H9 (cell line): ENCODE data around the gene IFNA7. TPM values are rescaled to one million over a fixed set of nuclear protein-coding genes. Genes with fewer than 3 reads are reported as not detected.
"Not testable (repeated sequence)": the region's sequence is repeated elsewhere in the genome, so short reads cannot be mapped to it uniquely, and the experiment has no call there.

Experiments used
- DNase-seq: peaks from one replicate; pipeline ENCODE4 v3.0.0-alpha.2; 2017
- H2AFZ ChIP-seq: one replicate; pipeline ENCODE4 v1.6.1; 2013; ENCODE audit warnings: mild to moderate bottlenecking, low read length, control low read depth, moderate library complexity
- H2AK5ac ChIP-seq: 2 replicates; pipeline ENCODE4 v1.6.1; 2013; ENCODE audit warnings: low read length, control low read depth, mixed read lengths; ENCODE audit not compliant: insufficient read length
- H2BK120ac ChIP-seq: one replicate; pipeline ENCODE4 v1.6.1; 2013; ENCODE audit warnings: low read depth, mild to moderate bottlenecking, low read length, control low read depth, inconsistent platforms; ENCODE audit not compliant: poor library complexity, severe bottlenecking
- H2BK12ac ChIP-seq: 2 replicates; pipeline ENCODE4 v1.6.1; 2013; ENCODE audit warnings: low read length, control low read depth, mixed read lengths, low read depth; ENCODE audit not compliant: insufficient read length
- H2BK15ac ChIP-seq: 2 replicates; pipeline ENCODE4 v1.6.1; 2013; ENCODE audit warnings: low read depth, low read length, control low read depth
- H2BK20ac ChIP-seq: one replicate; pipeline ENCODE4 v1.6.1; 2013; ENCODE audit warnings: low read depth, mild to moderate bottlenecking, low read length, control low read depth, inconsistent platforms; ENCODE audit not compliant: poor library complexity, severe bottlenecking
- H2BK5ac ChIP-seq: 2 replicates; pipeline ENCODE4 v1.6.1; 2013; ENCODE audit warnings: low read length, control low read depth, mixed read lengths; ENCODE audit not compliant: insufficient read length
- H3K14ac ChIP-seq: 2 replicates; pipeline ENCODE4 v1.6.1; 2013; ENCODE audit warnings: low read length, control low read depth; ENCODE audit not compliant: insufficient read depth
- H3K18ac ChIP-seq: 2 replicates; pipeline ENCODE4 v1.6.1; 2013; ENCODE audit warnings: low read depth, mild to moderate bottlenecking, mixed read lengths, low read length, control low read depth; ENCODE audit not compliant: insufficient read length
- H3K23ac ChIP-seq: 2 replicates; pipeline ENCODE4 v1.6.1; 2013; ENCODE audit warnings: low read length, control low read depth, mixed read lengths, low read depth; ENCODE audit not compliant: insufficient read length
- H3K23me2 ChIP-seq: 2 replicates; pipeline ENCODE4 v1.6.1; 2013; ENCODE audit warnings: low read depth, mild to moderate bottlenecking, mixed read lengths, low read length, control low read depth; ENCODE audit not compliant: insufficient read length, poor library complexity, severe bottlenecking
- H3K27ac ChIP-seq: 2 replicates; pipeline ENCODE4 v1.5.1; 2013; ENCODE audit warnings: low read length, control low read depth, mixed read lengths, low read depth; ENCODE audit not compliant: insufficient read length
- H3K27me3 ChIP-seq: 2 replicates; pipeline ENCODE4 v1.6.1; 2013; ENCODE audit warnings: low read length, control low read depth, inconsistent platforms; ENCODE audit not compliant: insufficient read depth
- H3K4ac ChIP-seq: 2 replicates; pipeline ENCODE4 v1.6.1; 2013; ENCODE audit warnings: low read depth, mild to moderate bottlenecking, control low read depth, inconsistent platforms, low read length, moderate library complexity
- H3K4me1 ChIP-seq: 2 replicates; pipeline ENCODE4 v1.6.1; 2013; ENCODE audit warnings: low read length, control low read depth, inconsistent platforms; ENCODE audit not compliant: insufficient read depth
- H3K4me2 ChIP-seq: 2 replicates; pipeline ENCODE4 v1.6.1; 2013; ENCODE audit warnings: low read length, control low read depth, mixed read lengths; ENCODE audit not compliant: insufficient read length, insufficient read depth
- H3K56ac ChIP-seq: 2 replicates; pipeline ENCODE4 v1.6.1; 2013; ENCODE audit warnings: low read depth, mild to moderate bottlenecking, mixed read lengths, low read length, control low read depth; ENCODE audit not compliant: insufficient read length
- H3K79me1 ChIP-seq: 2 replicates; pipeline ENCODE4 v1.6.1; 2013; ENCODE audit warnings: low read depth, mild to moderate bottlenecking, moderate library complexity, low read length, control low read depth, inconsistent platforms; ENCODE audit not compliant: insufficient read depth, poor library complexity, severe bottlenecking
- H3K79me2 ChIP-seq: 2 replicates; pipeline ENCODE4 v1.6.1; 2013; ENCODE audit warnings: low read length, control low read depth, inconsistent platforms; ENCODE audit not compliant: insufficient read depth
- H3K9ac ChIP-seq: 2 replicates; pipeline ENCODE4 v1.6.1; 2013; ENCODE audit warnings: low read length, control low read depth, mixed read lengths; ENCODE audit not compliant: insufficient read length; ENCODE audit errors: extremely low read depth
- H3K9me3 ChIP-seq: one replicate; pipeline ENCODE4 v1.6.1; 2013; ENCODE audit warnings: low read depth, low read length, inconsistent platforms; ENCODE audit not compliant: control insufficient read depth
- H3T11ph ChIP-seq: one replicate; pipeline ENCODE4 v1.6.1; 2013; ENCODE audit warnings: mild to moderate bottlenecking, low read length, control low read depth, inconsistent platforms
- H4K20me1 ChIP-seq: one replicate; pipeline ENCODE4 v1.6.1; 2013; ENCODE audit not compliant: control insufficient read depth, insufficient read length, insufficient read depth
- H4K5ac ChIP-seq: 2 replicates; pipeline ENCODE4 v1.6.1; 2013; ENCODE audit warnings: low read depth, mild to moderate bottlenecking, mixed read lengths, low read length, control low read depth; ENCODE audit not compliant: insufficient read length
- H4K8ac ChIP-seq: replicated peaks from 2 replicates; pipeline ENCODE4 v1.6.1; 2013; ENCODE audit warnings: low read length, control low read depth, mixed read lengths, low read depth; ENCODE audit not compliant: insufficient read length
- H4K91ac ChIP-seq: 2 replicates; pipeline ENCODE4 v1.6.1; 2013; ENCODE audit warnings: low read depth, mild to moderate bottlenecking, moderate library complexity, mixed read lengths, low read length, control low read depth; ENCODE audit not compliant: insufficient read length
- H3K27ac Mint-ChIP-seq, 3 experiments: 2 replicates in 2 of 3; 3 replicates in 1 of 3; pipeline ENCODE4 v1.8.0; 2020 to 2021; ENCODE audit warnings: mixed read lengths in 3 of 3, mild to moderate bottlenecking in 1 of 3, moderate library complexity in 1 of 3
- H3K27me3 Mint-ChIP-seq: 2 replicates; pipeline ENCODE4 v1.8.0; 2021; ENCODE audit warnings: low read depth, mild to moderate bottlenecking, moderate library complexity, mixed read lengths
- H3K36me3 Mint-ChIP-seq, 3 experiments: 2 replicates in 2 of 3; 3 replicates in 1 of 3; pipeline ENCODE4 v1.8.0; 2020 to 2021; ENCODE audit warnings: low read depth in 3 of 3, mixed read lengths in 3 of 3; ENCODE audit not compliant: insufficient read depth in 1 of 3
- H3K4me1 Mint-ChIP-seq, 2 experiments: 2 replicates each; pipeline ENCODE4 v1.8.0; 2020; ENCODE audit warnings: mixed read lengths in 2 of 2
- H3K4me3 Mint-ChIP-seq, 2 experiments: 2 replicates in 1 of 2; 3 replicates in 1 of 2; pipeline ENCODE4 v1.8.0; 2020 to 2021; ENCODE audit warnings: mild to moderate bottlenecking in 2 of 2, mixed read lengths in 2 of 2, moderate library complexity in 1 of 2
- H3K9me3 Mint-ChIP-seq, 2 experiments: 2 replicates in 1 of 2; 3 replicates in 1 of 2; pipeline ENCODE4 v1.8.0; 2020; ENCODE audit warnings: mild to moderate bottlenecking in 2 of 2, mixed read lengths in 2 of 2, moderate library complexity in 1 of 2
- CTCF ChIP-seq: fragments of 200-600 bp; sonication (generic); conservative IDR thresholded peaks from 3 replicates; pipeline ENCODE4 v1.8.0; 2021; ENCODE audit warnings: antibody characterized with exemption, mild to moderate bottlenecking
- WGBS: extraction: QIAGEN DNeasy Blood & Tissue Kit; methylation state at CpG from one replicate; pipeline ENCODE4 v1.1.7; 2013; ENCODE audit warnings: missing lambda C conversion rate, low lambda C conversion rate, mixed read lengths; ENCODE audit not compliant: insufficient read length; ENCODE audit errors: extremely low coverage; 5-methylcytosine and 5-hydroxymethylcytosine counted together
- total RNA-seq: library from RNA; stranded (reverse); gene quantifications from 2 replicates; pipeline ENCODE4 v1.2.1, GENCODE V29; 2021

Gene IFNA7
- total RNA-seq, 1 experiment from 2014 or later = not detected

GRCh38 chr9:21228122-21228521 lies 26.1 kb upstream of the IFNA7 start, which contains the start of gene IFNA17:
Gene IFNA17 (minus strand): TSS chr9:21228222. CDS start chr9:21228173, 49 bp downstream.
- no peaks in the 10 kb centered on the region for H3K9me3 ChIP-seq
- Mint-ChIP-seq H3K36me3 (no peaks in the 10 kb centered on the region), H3K27ac (no peak within 1 kb of the TSS), H3K4me1 (no peaks in the 10 kb centered on the region), H3K4me3 (no peak within 1 kb of the TSS), H3K27me3 (peaks cover 15% of the 10 kb centered on the region), H3K9me3 (no peaks in the 10 kb centered on the region; a peak in 1 of 5 replicates)
- H4K20me1 ChIP-seq = no peaks in the 10 kb centered on the region
- H3K27me3 ChIP-seq = no peaks in the 10 kb centered on the region
- no peak within 1 kb of the TSS for H3K23ac ChIP-seq
- H3K14ac ChIP-seq = no peak within 1 kb of the TSS
- no peak within 1 kb of the TSS for H2BK15ac ChIP-seq
- no CpG with 5 or more reads among the region's 2 CpGs for WGBS
- H3K4me2 ChIP-seq = no peak within 1 kb of the TSS
- no peak for DNase-seq
- no peak within 1 kb of the TSS for H2BK5ac ChIP-seq
- H3K27ac ChIP-seq = no peak within 1 kb of the TSS
- H2BK12ac ChIP-seq = no peak within 1 kb of the TSS
- no peaks in the 10 kb centered on the region for H3K4me1 ChIP-seq
- no peak within 1 kb of the TSS for H3T11ph ChIP-seq
- H3K56ac ChIP-seq = no peak within 1 kb of the TSS
- H4K8ac ChIP-seq = no peak within 1 kb of the TSS
- H4K5ac ChIP-seq = no peak within 1 kb of the TSS
- H3K79me1 ChIP-seq = no peaks in the 10 kb centered on the region
- no peak within 1 kb of the TSS for H2AK5ac ChIP-seq
- H2BK120ac ChIP-seq = no peak within 1 kb of the TSS
- TF ChIP-seq CTCF = no peak
- H2AFZ ChIP-seq = no peak within 1 kb of the TSS
- H3K23me2 ChIP-seq = no peaks in the 10 kb centered on the region
- H4K91ac ChIP-seq = no peak within 1 kb of the TSS
- no peak within 1 kb of the TSS for H2BK20ac ChIP-seq
- H3K79me2 ChIP-seq = no peaks in the 10 kb centered on the region
- H3K4ac ChIP-seq = no peak within 1 kb of the TSS
- no peak within 1 kb of the TSS for H3K18ac ChIP-seq
- no peak within 1 kb of the TSS for H3K9ac ChIP-seq

DNA sequence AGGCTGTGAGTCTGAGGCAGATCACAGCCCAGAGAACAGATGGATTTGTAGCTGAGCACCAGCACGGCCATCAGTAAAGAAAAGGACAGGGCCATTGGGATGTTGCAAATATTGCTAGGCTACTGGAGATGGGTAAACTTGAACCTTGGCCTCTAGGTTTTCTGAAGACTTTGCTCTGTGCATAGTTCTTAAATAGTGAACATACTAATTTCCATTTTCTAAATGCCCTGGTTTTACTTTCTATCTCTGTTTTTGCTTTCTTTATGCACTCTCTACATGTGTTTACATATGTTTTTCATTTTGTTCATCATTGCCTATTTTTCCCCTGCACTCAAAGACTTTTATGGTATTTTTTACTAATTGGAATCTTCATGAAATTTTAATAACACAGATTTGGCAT lies 15.2 kb upstream of the IFNA7 start, which contains the start of gene IFNA16:
Gene IFNA16, minus strand, starts transcription at position 101 of the 400 bp plus-strand sequence. Its CDS starts 6 bp downstream, at position 95.
- not testable (repeated sequence) for H4K5ac ChIP-seq, H3K9ac ChIP-seq, H3K4me2 ChIP-seq, H3K14ac ChIP-seq, H3K79me1 ChIP-seq, H2AFZ ChIP-seq, H3K27ac ChIP-seq, H3K23me2 ChIP-seq, H4K20me1 ChIP-seq, H3K36me3 Mint-ChIP-seq, H3K18ac ChIP-seq, H3K27ac Mint-ChIP-seq, H2BK20ac ChIP-seq, H3K4me1 Mint-ChIP-seq, H3K4me3 Mint-ChIP-seq, H3K4ac ChIP-seq, H3K79me2 ChIP-seq, H2BK120ac ChIP-seq, H2BK5ac ChIP-seq, H3T11ph ChIP-seq, H3K56ac ChIP-seq, H4K91ac ChIP-seq, H3K4me1 ChIP-seq, H2BK15ac ChIP-seq, H4K8ac ChIP-seq, DNase-seq, H3K9me3 ChIP-seq, H3K9me3 Mint-ChIP-seq, H2AK5ac ChIP-seq, H2BK12ac ChIP-seq, H3K27me3 ChIP-seq, H3K23ac ChIP-seq
- peaks cover 30% of the 10 kb centered on the region for H3K27me3 Mint-ChIP-seq
- WGBS = no CpG with 5 or more reads among the region's 1 CpG
